D721Med (cell line): ENCODE measurements around the gene C12orf50.
"Not testable (repeated sequence)": the region's sequence is repeated elsewhere in the genome, so short reads cannot be mapped to it uniquely, and the experiment has no call there.

Experiments
- DNase-seq: peaks from one replicate; pipeline ENCODE4 v3.0.0; 2011; ENCODE audit warnings: low spot score; ENCODE audit not compliant: insufficient read length
- FAIRE-seq: peaks from 2 replicates; lab custom pipeline; 2011; peaks lifted over from hg19 to GRCh38; lab: Jason Lieb, UNC
- TF ChIP-seq, protein P1 (sequence below): IDR thresholded peaks from 2 replicates; pipeline ENCODE4 v1.5.1; 2012; ENCODE audit warnings: mild to moderate bottlenecking, control low read depth; ENCODE audit not compliant: insufficient read depth; ENCODE audit errors: missing control alignments

The C12orf50 gene

DNA sequence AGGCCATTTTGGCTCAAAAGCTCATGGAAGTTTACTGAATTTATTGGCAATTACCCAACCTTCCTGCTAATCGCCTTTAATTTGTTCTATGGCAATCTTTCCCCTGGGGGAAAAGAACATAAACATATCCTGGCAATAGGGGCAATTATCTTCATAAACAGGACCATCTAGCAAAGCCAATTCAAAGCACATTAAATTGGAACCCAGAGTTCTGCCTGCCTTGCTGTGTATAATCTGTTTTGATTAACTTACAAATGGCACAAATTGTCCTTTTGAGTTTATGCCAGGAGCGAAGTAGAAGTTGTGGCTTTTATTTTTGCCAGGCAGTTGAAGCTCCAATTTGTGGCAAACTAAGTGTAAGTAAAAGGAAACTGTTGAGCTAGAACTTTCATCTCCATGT is 68.6 kb downstream of the C12orf50 start:
- DNase-seq, result no peak
- no peak for FAIRE-seq
- TF ChIP-seq, protein P1, sequence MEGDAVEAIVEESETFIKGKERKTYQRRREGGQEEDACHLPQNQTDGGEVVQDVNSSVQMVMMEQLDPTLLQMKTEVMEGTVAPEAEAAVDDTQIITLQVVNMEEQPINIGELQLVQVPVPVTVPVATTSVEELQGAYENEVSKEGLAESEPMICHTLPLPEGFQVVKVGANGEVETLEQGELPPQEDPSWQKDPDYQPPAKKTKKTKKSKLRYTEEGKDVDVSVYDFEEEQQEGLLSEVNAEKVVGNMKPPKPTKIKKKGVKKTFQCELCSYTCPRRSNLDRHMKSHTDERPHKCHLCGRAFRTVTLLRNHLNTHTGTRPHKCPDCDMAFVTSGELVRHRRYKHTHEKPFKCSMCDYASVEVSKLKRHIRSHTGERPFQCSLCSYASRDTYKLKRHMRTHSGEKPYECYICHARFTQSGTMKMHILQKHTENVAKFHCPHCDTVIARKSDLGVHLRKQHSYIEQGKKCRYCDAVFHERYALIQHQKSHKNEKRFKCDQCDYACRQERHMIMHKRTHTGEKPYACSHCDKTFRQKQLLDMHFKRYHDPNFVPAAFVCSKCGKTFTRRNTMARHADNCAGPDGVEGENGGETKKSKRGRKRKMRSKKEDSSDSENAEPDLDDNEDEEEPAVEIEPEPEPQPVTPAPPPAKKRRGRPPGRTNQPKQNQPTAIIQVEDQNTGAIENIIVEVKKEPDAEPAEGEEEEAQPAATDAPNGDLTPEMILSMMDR, result no peak

DNA sequence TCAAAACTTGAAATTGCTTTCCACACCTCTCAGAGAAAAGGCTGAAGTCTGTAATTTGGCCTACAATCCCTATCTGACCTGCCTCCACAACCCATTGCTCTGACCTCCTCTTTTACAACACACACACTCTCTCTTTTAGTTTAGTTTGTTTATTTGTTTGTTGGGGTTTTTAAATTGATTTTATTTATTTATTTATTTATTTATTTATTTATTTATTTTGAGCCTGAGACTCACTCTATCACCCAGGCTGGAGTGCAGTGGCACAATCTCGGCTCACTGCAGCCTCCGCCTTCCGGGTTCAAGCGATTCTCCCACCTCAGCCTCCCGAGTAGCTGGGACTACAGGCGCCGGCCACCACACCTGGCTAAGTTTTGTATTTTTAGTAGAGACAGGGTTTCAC is 75.2 kb downstream of the C12orf50 start:
- not testable (repeated sequence) for FAIRE-seq, DNase-seq

DNA sequence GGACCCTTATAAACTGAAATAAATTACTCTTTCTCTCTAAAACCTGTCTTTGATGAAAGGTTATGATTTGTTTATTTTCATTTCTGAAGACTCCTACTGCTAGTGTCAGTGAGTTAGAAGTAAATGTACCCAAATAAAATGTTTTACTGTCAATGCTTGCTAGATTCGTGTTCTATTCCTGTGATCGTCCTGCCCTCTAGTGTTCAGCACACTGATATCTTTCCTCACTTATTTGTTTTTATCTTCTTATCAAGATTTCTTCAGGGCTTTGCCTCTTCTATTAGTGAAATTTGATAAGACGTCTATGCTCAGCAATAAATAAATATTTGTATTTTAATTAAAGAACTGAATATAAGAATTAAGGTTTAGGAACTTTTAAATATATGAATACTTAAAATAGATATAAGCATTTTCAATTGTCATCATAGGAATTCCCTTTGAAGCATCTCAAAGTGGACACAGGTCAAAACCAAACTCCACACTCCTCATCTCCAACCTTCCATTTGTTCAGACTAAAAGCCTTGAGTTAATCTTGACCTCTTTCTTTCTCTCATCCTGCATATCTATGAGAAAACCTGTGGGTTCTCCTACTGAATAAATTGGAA is 75.8 kb downstream of the C12orf50 start:
- TF ChIP-seq, protein P1, result peak; percentile 69
- FAIRE-seq (peak; percentile 80), DNase-seq (no peak)

DNA sequence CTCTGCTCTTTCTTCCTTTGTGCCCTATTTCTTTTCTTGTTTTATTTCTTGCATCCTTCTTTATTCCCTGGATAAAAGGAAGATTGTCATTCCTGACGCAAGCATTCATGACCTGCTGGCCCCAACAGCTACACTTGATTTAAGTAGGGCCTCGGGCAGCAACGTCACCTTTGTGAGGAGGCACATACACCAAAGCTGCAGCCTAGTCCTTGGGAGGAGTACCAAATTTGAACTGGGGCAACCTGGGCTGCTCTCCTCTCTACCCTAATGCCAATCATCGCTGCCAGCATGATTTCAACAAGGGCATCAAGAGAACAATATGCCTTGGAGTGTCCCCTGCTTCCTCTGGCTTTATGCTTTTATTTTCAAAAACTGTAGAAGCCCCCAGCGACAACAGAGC is 76.4 kb downstream of the C12orf50 start:
- DNase-seq, result no peak
- TF ChIP-seq, protein P1, result no peak
- FAIRE-seq, result no peak

DNA sequence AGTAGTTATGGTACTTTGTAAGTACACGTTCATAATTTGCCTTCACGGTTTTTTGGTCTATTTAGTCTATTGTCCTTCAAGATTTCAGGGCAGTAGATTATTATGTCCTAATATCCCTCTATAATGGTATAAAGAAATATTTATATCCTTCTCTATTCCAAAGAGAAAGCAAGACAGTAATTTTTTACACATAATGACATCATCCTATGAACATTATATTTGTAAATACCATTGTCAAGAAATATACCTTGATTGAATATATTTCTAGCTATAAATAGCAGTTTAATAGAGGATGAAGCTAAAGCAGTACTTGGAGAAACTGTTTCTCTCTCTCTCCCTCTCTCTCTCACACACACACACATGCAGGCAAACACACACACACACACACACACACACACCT is 77.0 kb downstream of the C12orf50 start:
- TF ChIP-seq, protein P1, result no peak
- FAIRE-seq (no peak), DNase-seq (no peak)

DNA sequence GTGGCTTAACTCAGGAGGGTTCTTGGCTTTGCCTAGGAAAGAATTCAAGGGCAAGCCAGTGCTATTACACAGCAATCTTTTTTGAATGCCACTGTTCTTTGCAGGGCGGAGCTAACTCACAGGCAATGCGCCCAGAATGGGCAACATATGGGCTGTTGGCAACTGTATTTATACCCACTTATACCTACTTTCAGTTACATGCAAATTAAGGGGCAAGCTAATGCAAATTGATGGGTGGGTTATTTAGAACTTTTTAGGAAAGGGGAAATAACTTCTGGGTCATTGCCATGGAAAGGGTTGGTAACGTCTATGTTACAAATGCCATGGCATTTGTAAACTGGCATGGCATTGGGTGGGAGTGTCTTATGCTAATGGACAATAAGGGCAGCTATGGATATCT is 85.4 kb downstream of the C12orf50 start:
- no peak for FAIRE-seq
- no peak for DNase-seq
- TF ChIP-seq, protein P1, result no peak

DNA sequence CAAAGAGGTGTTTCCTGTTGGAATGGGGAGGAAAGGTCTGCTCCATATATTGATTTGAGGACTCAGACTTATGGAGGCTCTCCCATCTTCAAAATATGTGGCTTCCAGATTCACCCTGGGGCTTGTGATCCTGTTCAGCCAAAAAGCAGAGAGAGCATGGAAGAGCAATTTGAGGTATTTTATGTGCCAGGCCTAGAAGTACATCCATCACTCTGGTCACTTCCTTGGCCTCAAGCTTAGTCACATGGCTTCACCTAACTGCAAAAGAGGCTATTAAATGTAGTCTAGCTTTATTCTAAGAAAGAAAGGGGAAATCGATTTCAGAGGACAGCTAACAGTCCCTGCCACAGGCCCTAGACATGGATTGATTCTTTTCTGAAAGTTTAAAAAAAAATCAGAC is 86.2 kb downstream of the C12orf50 start:
- TF ChIP-seq, protein P1, result no peak
- DNase-seq (no peak), FAIRE-seq (no peak)

DNA sequence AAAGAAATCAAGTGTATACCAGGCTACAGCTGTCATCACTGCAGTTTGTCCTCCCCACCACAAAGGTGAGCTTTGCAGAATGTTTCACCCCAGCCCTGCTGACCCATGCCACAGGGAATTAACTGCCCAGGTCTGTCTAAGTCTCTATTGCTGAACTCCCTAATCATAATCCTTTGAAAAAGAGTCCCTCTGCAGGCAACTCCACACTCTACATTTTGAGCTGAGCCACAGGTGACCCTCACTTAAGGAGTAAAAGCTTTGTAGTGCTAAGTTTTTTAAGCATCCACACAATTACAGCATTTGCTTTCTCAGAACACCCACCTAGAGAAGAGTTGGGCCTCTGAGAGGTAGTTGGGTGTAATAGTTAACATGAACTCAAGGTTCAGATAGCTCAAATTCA is 90.0 kb downstream of the C12orf50 start:
- TF ChIP-seq, protein P1, result no peak
- DNase-seq (no peak), FAIRE-seq (no peak)
